SK-N-SH (cell line): ENCODE measurements around the gene DSCAM. TPM values are rescaled to one million over a fixed set of nuclear protein-coding genes. Genes with fewer than 3 reads are reported as not detected.

Experiments
- CTCF ChIA-PET: fragments of 300-600, 350-600 bp; formaldehyde crosslinking; extraction: SDS; loops from one replicate; lab custom pipeline; 2021; lab: Yijun Ruan, JAX
- POLR2A ChIA-PET: fragments of 350-600 bp; sonication (Branson Sonifier 250); formaldehyde crosslinking; extraction: SDS; loops from one replicate; lab custom pipeline; 2020; ENCODE audit warnings: antibody characterized with exemption, inconsistent platforms; lab: Yijun Ruan, JAX
- DNase-seq: peaks from one replicate; pipeline ENCODE4 v3.0.0; 2012
- H2AFZ ChIP-seq: fragments of 200-600 bp; sonication (generic); 2 replicates; pipeline ENCODE4 v1.8.1; 2016; ENCODE audit warnings: antibody characterized with exemption, mild to moderate bottlenecking, low read depth
- H3F3A ChIP-seq: fragments of 200-600 bp; sonication (generic); replicated peaks from 2 replicates; pipeline ENCODE3; 2016; ENCODE audit warnings: antibody characterized with exemption, mild to moderate bottlenecking; ENCODE audit not compliant: insufficient read depth
- H3K27ac ChIP-seq, 2 experiments: fragments of 200-500 bp in 1 of 2; fragments of 200-600 bp in 1 of 2; sonication (Bioruptor generic) in 1 of 2; sonication (generic), shearing (Covaris generic) in 1 of 2; 2 replicates each; pipeline versions ENCODE4 v1.5.1 to v1.6.1; 2014 to 2016; ENCODE audit warnings: low read depth in 2 of 2, inconsistent platforms in 1 of 2, low read length in 1 of 2, mild to moderate bottlenecking in 1 of 2, mixed read lengths in 1 of 2
- H3K27me3 ChIP-seq: fragments of 200-600 bp; sonication (generic), shearing (Covaris generic); 2 replicates; pipeline ENCODE4 v1.6.1; 2016; ENCODE audit warnings: mixed run types; ENCODE audit not compliant: insufficient read depth
- H3K36me3 ChIP-seq, 2 experiments: fragments of 200-500 bp in 1 of 2; fragments of 200-600 bp in 1 of 2; sonication (Bioruptor generic) in 1 of 2; sonication (generic) in 1 of 2; replicated peaks in 1 of 2; 2 replicates each; pipeline versions ENCODE3 to v1.5.1; 2014 to 2016; ENCODE audit warnings: low read length in 1 of 2, mild to moderate bottlenecking in 1 of 2; ENCODE audit not compliant: insufficient read depth in 2 of 2, control insufficient read depth in 1 of 2
- H3K4me1 ChIP-seq, 2 experiments: fragments of 200-500 bp in 1 of 2; fragments of 200-600 bp in 1 of 2; sonication (Bioruptor generic) in 1 of 2; sonication (generic), shearing (Covaris generic) in 1 of 2; 2 replicates each; pipeline versions ENCODE4 v1.5.1 to v1.6.1; 2014 to 2016; ENCODE audit warnings: low read depth in 1 of 2, low read length in 1 of 2, mixed run types in 1 of 2; ENCODE audit not compliant: insufficient read depth in 2 of 2, control insufficient read depth in 1 of 2
- H3K4me2 ChIP-seq: fragments of 200-600 bp; sonication (generic), shearing (Covaris generic); 2 replicates; pipeline ENCODE4 v1.6.1; 2017; ENCODE audit warnings: mixed run types
- H3K4me3 ChIP-seq, 2 experiments: fragments of 200-500 bp in 1 of 2; fragments of 200-600 bp in 1 of 2; sonication (Bioruptor generic) in 1 of 2; sonication (generic), shearing (Covaris generic) in 1 of 2; 2 replicates each; pipeline versions ENCODE4 v1.5.1 to v1.8.1; 2014 to 2016; ENCODE audit warnings: low read depth in 2 of 2, inconsistent platforms in 1 of 2, low read length in 1 of 2, mild to moderate bottlenecking in 1 of 2, mixed read lengths in 1 of 2, moderate library complexity in 1 of 2
- H3K79me2 ChIP-seq: fragments of 200-600 bp; sonication (generic); 2 replicates; pipeline ENCODE4 v1.8.1; 2017; ENCODE audit warnings: mild to moderate bottlenecking; ENCODE audit not compliant: insufficient read depth
- H3K9ac ChIP-seq: fragments of 200-600 bp; sonication (generic); 2 replicates; pipeline ENCODE4 v1.6.1; 2017; ENCODE audit warnings: mixed run types
- H3K9me2 ChIP-seq: fragments of 200-600 bp; sonication (generic); 2 replicates; pipeline ENCODE4 v1.6.1; 2017; ENCODE audit warnings: mixed run types
- H3K9me3 ChIP-seq: fragments of 200-600 bp; sonication (generic); 2 replicates; pipeline ENCODE4 v1.6.1; 2017; ENCODE audit warnings: mixed run types, mild to moderate bottlenecking, moderate library complexity
- H4K20me1 ChIP-seq: fragments of 200-600 bp; sonication (generic); 2 replicates; pipeline ENCODE4 v1.6.1; 2017; ENCODE audit warnings: mild to moderate bottlenecking, mixed run types; ENCODE audit not compliant: insufficient read depth
- EP300 ChIP-seq, 2 experiments: IDR thresholded peaks; 2 replicates each; pipeline versions ENCODE4 v1.4.0 to v1.6.1; 2012; ENCODE audit warnings: borderline replicate concordance in 1 of 2, low read depth in 1 of 2, low read length in 1 of 2
- EZH2phosphoT487 ChIP-seq: fragments of 200-600 bp; sonication (generic); IDR thresholded peaks from 2 replicates; pipeline ENCODE4 v1.6.1; 2017; ENCODE audit warnings: low read depth, mixed run types, mild to moderate bottlenecking, antibody characterized with exemption, moderate library complexity, borderline replicate concordance
- FOSL2 ChIP-seq: IDR thresholded peaks from 2 replicates; pipeline ENCODE4 v1.4.0; 2012; ENCODE audit warnings: low read depth, mild to moderate bottlenecking, moderate library complexity, borderline replicate concordance
- FOXM1 ChIP-seq: IDR thresholded peaks from 2 replicates; pipeline ENCODE4 v1.4.0; 2012; ENCODE audit warnings: low read depth, mild to moderate bottlenecking
- GABPA ChIP-seq: IDR thresholded peaks from 2 replicates; pipeline ENCODE4 v1.4.0; 2012; ENCODE audit warnings: low read depth, mild to moderate bottlenecking
- NRF1 ChIP-seq: IDR thresholded peaks from 2 replicates; pipeline ENCODE4 v1.6.1; 2012; ENCODE audit warnings: low read depth, mild to moderate bottlenecking, low read length
- RCOR1 ChIP-seq: fragments of 150-350 bp; IDR thresholded peaks from 2 replicates; pipeline ENCODE4 v1.6.1; 2017; ENCODE audit warnings: antibody characterized with exemption, low read length
- RXRA ChIP-seq: IDR thresholded peaks from 2 replicates; pipeline ENCODE4 v1.4.0; 2012; ENCODE audit warnings: low read depth, mild to moderate bottlenecking, borderline replicate concordance
- SIN3A ChIP-seq: IDR thresholded peaks from 2 replicates; pipeline ENCODE4 v1.6.1; 2012; ENCODE audit warnings: low read depth, mild to moderate bottlenecking, low read length, moderate library complexity, borderline replicate concordance
- SMC3 ChIP-seq: IDR thresholded peaks from 2 replicates; pipeline ENCODE4 v1.6.1; 2012; ENCODE audit warnings: low read depth, low read length, improper control_type of control experiment
- TCF12 ChIP-seq: IDR thresholded peaks from 2 replicates; pipeline ENCODE4 v1.4.0; 2012
- YY1 ChIP-seq: IDR thresholded peaks from 2 replicates; pipeline ENCODE4 v1.4.0; 2012; ENCODE audit warnings: low read depth, mild to moderate bottlenecking
- WGBS: methylation state at CpG from one replicate; pipeline ENCODE4 v1.1.6; 2017; ENCODE audit warnings: low lambda C conversion rate; 5-methylcytosine and 5-hydroxymethylcytosine counted together
- polyA plus RNA-seq, 3 experiments: library from polyadenylated mRNA; depleted of rRNA; stranded (reverse); fragments of >200 nt; gene quantifications; 2 replicates each; pipeline ENCODE4 v1.2.3, GENCODE V29; 2012
- TF ChIP-seq, protein P1 (sequence below): IDR thresholded peaks from 2 replicates; pipeline ENCODE4 v1.4.0; 2012; ENCODE audit warnings: low read depth
- TF ChIP-seq, protein P2 (sequence below): fragments of 150-350 bp; IDR thresholded peaks from 2 replicates; pipeline ENCODE4 v1.6.1; 2017; ENCODE audit warnings: antibody characterized with exemption, low read length, low read depth, borderline replicate concordance
- TF ChIP-seq, protein P3 (sequence below): IDR thresholded peaks from 2 replicates; pipeline ENCODE4 v1.4.0; 2012; ENCODE audit warnings: low read depth, borderline replicate concordance
- TF ChIP-seq, protein P4 (sequence below): IDR thresholded peaks from 2 replicates; pipeline ENCODE4 v1.6.1; 2012; ENCODE audit warnings: mild to moderate bottlenecking, low read depth, low read length, moderate library complexity

The DSCAM gene
- polyA plus RNA-seq, 1 of the 3 experiments (the other 2 are of a cell fraction): not detected

DNA sequence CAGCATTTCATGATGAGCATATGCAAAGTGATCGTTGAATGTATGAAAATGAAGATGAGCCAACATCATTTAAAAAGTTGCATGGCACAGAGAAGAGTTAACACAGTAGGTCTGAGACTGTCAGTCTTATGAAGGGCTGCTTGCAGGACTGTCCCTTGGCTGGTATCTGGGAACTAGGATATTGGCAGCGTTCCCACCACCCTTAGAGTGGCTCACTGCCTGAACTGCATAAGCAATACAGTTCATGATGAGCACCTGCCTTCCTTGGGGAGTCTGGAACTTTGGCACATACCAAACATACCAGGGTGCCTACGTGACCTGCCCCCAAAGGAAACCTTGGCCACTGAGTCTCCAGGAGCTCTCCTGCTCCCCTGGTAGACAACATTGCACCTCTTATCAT lies 161.8 kb downstream of the DSCAM start:
- H3K36me3 ChIP-seq: no peaks in the 10 kb centered on the region
- no peaks in the 10 kb centered on the region for H3F3A ChIP-seq
- peaks cover 0 to 38% of the 10 kb centered on the region in 2 experiments; a peak in 2 of 4 replicates for H3K4me1 ChIP-seq
- H3K9me2 ChIP-seq: no peaks in the 10 kb centered on the region
- no peaks in the 10 kb centered on the region for H4K20me1 ChIP-seq
- no peak overlapping the region for H3K9ac ChIP-seq
- H3K79me2 ChIP-seq: no peaks in the 10 kb centered on the region
- ChIA-PET CTCF (interaction anchor here (0.7 to 1.5 kb wide), 3 partner anchors 17 to 237 kb away, joined by 3 read pairs; no protein-coding TSS in a partner anchor), POLR2A (no interaction called here)
- no peak overlapping the region for H3K4me2 ChIP-seq
- no peaks in the 10 kb centered on the region for H3K9me3 ChIP-seq
- H2AFZ ChIP-seq: no peak overlapping the region
- H3K27ac ChIP-seq: no peak overlapping the region
- no peak for DNase-seq
- TF ChIP-seq TCF12 (no peak), FOXM1 (no peak), RXRA (no peak), RCOR1 (no peak), EP300 (IDR thresholded peaks at IDR 0.05; ENCODE audit: borderline replicate concordance in 1 of 2, low read depth in 1 of 2, low read length in 1 of 2) (no peak), SIN3A (no peak), NRF1 (no peak)
- TF ChIP-seq, protein P1, sequence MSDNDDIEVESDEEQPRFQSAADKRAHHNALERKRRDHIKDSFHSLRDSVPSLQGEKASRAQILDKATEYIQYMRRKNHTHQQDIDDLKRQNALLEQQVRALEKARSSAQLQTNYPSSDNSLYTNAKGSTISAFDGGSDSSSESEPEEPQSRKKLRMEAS: no peak
- TF ChIP-seq, protein P2, sequence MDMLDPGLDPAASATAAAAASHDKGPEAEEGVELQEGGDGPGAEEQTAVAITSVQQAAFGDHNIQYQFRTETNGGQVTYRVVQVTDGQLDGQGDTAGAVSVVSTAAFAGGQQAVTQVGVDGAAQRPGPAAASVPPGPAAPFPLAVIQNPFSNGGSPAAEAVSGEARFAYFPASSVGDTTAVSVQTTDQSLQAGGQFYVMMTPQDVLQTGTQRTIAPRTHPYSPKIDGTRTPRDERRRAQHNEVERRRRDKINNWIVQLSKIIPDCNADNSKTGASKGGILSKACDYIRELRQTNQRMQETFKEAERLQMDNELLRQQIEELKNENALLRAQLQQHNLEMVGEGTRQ: no peak
- no peak overlapping the region for H3K4me3 ChIP-seq
- H3K27me3 ChIP-seq: no peaks in the 10 kb centered on the region
- WGBS: 9% methylated on average over 2 of the region's 3 CpGs

DNA sequence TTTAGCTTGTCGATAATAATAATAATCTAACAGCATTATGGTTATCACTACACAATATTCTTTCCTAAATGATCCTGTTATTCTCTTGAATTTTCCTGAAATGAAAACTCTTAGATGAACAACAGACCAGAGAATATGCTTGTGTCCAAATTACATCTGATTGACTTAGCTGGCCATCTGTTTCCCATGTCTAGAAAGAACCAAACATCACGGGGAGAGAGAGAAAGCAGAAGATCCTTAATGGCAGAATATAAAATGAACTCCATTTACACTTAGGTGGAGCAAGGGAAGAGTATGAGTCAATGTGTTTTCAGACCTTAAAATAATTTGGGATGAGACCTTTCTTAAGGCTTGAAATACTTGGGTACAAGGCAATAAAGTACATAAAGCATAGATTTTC lies 162.2 kb downstream of the DSCAM start:
- Histone ChIP-seq H3K27ac (no peak overlapping the region), H3K9ac (no peak overlapping the region), H3K4me2 (no peak overlapping the region), H3F3A (no peaks in the 10 kb centered on the region), H3K36me3 (no peaks in the 10 kb centered on the region), H3K9me3 (no peaks in the 10 kb centered on the region), H3K4me1 (peaks cover 0 to 37% of the 10 kb centered on the region in 2 experiments; a peak in 2 of 4 replicates), H4K20me1 (no peaks in the 10 kb centered on the region), H3K27me3 (no peaks in the 10 kb centered on the region), H3K4me3 (no peak overlapping the region), H3K9me2 (no peaks in the 10 kb centered on the region), H3K79me2 (no peaks in the 10 kb centered on the region), H2AFZ (no peak overlapping the region)
- DNase-seq: no peak
- CTCF ChIA-PET: interaction anchor here (0.7 to 1.5 kb wide), 4 partner anchors 17 to 298 kb away, joined by 3 to 4 read pairs (median 3); no protein-coding TSS in a partner anchor
- no peak for TF ChIP-seq YY1
- no peak for TF ChIP-seq FOSL2
- POLR2A ChIA-PET: no interaction called here
- 11% methylated on average over 2 of the region's 2 CpGs for WGBS

DNA sequence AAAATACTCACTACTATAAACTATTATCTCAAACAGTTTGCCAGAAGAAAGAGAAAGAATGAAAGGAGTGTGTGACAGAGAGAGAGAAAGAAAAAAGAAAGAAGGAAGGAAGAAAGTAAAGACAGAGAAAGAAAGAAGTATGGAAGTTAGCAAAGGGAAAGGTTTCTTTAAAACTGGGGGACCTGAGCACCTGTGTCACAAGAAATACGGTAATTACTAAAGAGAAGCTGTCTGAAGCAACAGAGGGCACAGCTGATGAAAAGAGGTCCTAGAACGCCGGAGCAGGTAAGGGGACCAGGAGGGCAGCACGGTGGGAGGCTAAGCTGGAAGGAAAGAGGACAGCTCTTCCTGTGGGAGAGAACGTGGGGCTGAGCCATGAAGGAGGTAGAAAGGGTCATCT lies 163.6 kb downstream of the DSCAM start:
- Histone ChIP-seq H4K20me1 (no peaks in the 10 kb centered on the region), H3K4me2 (no peak overlapping the region), H3K79me2 (no peaks in the 10 kb centered on the region), H2AFZ (no peak overlapping the region), H3K36me3 (no peaks in the 10 kb centered on the region), H3K27me3 (no peaks in the 10 kb centered on the region), H3K4me3 (no peak overlapping the region), H3K9ac (no peak overlapping the region), H3F3A (no peaks in the 10 kb centered on the region), H3K9me3 (no peaks in the 10 kb centered on the region), H3K27ac (no peak overlapping the region), H3K4me1 (peaks cover 0 to 30% of the 10 kb centered on the region in 2 experiments; a peak in 2 of 4 replicates), H3K9me2 (no peaks in the 10 kb centered on the region)
- 35% methylated on average over 5 of the region's 5 CpGs for WGBS
- POLR2A ChIA-PET: no interaction called here
- DNase-seq: no peak
- CTCF ChIA-PET: interaction anchor here (0.6 to 1.0 kb wide), 3 partner anchors 44 to 540 kb away, joined by 3 to 4 read pairs (median 3); no protein-coding TSS in a partner anchor
- TF ChIP-seq, protein P1: no peak
- TF ChIP-seq SMC3: no peak
- no peak for TF ChIP-seq GABPA
- TF ChIP-seq, protein P3, sequence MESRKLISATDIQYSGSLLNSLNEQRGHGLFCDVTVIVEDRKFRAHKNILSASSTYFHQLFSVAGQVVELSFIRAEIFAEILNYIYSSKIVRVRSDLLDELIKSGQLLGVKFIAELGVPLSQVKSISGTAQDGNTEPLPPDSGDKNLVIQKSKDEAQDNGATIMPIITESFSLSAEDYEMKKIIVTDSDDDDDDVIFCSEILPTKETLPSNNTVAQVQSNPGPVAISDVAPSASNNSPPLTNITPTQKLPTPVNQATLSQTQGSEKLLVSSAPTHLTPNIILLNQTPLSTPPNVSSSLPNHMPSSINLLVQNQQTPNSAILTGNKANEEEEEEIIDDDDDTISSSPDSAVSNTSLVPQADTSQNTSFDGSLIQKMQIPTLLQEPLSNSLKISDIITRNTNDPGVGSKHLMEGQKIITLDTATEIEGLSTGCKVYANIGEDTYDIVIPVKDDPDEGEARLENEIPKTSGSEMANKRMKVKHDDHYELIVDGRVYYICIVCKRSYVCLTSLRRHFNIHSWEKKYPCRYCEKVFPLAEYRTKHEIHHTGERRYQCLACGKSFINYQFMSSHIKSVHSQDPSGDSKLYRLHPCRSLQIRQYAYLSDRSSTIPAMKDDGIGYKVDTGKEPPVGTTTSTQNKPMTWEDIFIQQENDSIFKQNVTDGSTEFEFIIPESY: no peak
- TF ChIP-seq, protein P4, sequence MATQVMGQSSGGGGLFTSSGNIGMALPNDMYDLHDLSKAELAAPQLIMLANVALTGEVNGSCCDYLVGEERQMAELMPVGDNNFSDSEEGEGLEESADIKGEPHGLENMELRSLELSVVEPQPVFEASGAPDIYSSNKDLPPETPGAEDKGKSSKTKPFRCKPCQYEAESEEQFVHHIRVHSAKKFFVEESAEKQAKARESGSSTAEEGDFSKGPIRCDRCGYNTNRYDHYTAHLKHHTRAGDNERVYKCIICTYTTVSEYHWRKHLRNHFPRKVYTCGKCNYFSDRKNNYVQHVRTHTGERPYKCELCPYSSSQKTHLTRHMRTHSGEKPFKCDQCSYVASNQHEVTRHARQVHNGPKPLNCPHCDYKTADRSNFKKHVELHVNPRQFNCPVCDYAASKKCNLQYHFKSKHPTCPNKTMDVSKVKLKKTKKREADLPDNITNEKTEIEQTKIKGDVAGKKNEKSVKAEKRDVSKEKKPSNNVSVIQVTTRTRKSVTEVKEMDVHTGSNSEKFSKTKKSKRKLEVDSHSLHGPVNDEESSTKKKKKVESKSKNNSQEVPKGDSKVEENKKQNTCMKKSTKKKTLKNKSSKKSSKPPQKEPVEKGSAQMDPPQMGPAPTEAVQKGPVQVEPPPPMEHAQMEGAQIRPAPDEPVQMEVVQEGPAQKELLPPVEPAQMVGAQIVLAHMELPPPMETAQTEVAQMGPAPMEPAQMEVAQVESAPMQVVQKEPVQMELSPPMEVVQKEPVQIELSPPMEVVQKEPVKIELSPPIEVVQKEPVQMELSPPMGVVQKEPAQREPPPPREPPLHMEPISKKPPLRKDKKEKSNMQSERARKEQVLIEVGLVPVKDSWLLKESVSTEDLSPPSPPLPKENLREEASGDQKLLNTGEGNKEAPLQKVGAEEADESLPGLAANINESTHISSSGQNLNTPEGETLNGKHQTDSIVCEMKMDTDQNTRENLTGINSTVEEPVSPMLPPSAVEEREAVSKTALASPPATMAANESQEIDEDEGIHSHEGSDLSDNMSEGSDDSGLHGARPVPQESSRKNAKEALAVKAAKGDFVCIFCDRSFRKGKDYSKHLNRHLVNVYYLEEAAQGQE: no peak
- TF ChIP-seq EZH2phosphoT487: no peak
